Ishikawa (cell line): Measurements from ENCODE around the gene ABCB8.
A peak's percentile ranks its signal among the peaks of the same experiment; 100 is the strongest.

Experiments
- CEBPB ChIP-seq: IDR thresholded peaks from 2 replicates; pipeline ENCODE4 v1.6.1; 2012
- CREB1 ChIP-seq: IDR thresholded peaks from 2 replicates; pipeline ENCODE4 v1.6.1; 2012; ENCODE audit warnings: low read depth
- EGR1 ChIP-seq: IDR thresholded peaks from 2 replicates; pipeline ENCODE4 v1.6.1; 2012
- EP300 ChIP-seq: IDR thresholded peaks from 2 replicates; pipeline ENCODE4 v1.6.1; 2012; ENCODE audit warnings: borderline replicate concordance
- FOXM1 ChIP-seq: IDR thresholded peaks from 2 replicates; pipeline ENCODE4 v1.6.1; 2012; ENCODE audit warnings: low read depth, borderline replicate concordance
- MAX ChIP-seq: IDR thresholded peaks from 2 replicates; pipeline ENCODE4 v1.6.1; 2012
- NFIC ChIP-seq: IDR thresholded peaks from 2 replicates; pipeline ENCODE4 v1.6.1; 2012
- RAD21 ChIP-seq: IDR thresholded peaks from 2 replicates; pipeline ENCODE4 v1.6.1; 2012; ENCODE audit warnings: low read depth
- TAF1 ChIP-seq: IDR thresholded peaks from 2 replicates; pipeline ENCODE4 v1.6.1; 2012; ENCODE audit warnings: low read depth, mild to moderate bottlenecking
- TCF12 ChIP-seq: IDR thresholded peaks from 2 replicates; pipeline ENCODE4 v1.6.1; 2012; ENCODE audit warnings: low read depth
- TEAD4 ChIP-seq: IDR thresholded peaks from 2 replicates; pipeline ENCODE4 v1.6.1; 2012
- YY1 ChIP-seq: IDR thresholded peaks from 2 replicates; pipeline ENCODE4 v1.6.1; 2012; ENCODE audit warnings: low read depth
- ZBTB7A ChIP-seq: IDR thresholded peaks from 2 replicates; pipeline ENCODE4 v1.6.1; 2012; ENCODE audit warnings: low read depth
- TF ChIP-seq, protein P1 (sequence below): IDR thresholded peaks from 2 replicates; pipeline ENCODE4 v1.6.1; 2012; ENCODE audit warnings: low read depth, mild to moderate bottlenecking
- TF ChIP-seq, protein P2 (sequence below): IDR thresholded peaks from 2 replicates; pipeline ENCODE4 v1.6.1; 2012

ABCB8 gene

GRCh38 chr7:151057506-151057988 lies 29.3 kb downstream of the ABCB8 start, which contains the start of gene CDK5:
Gene CDK5 (minus strand): TSS chr7:151057897. CDS start chr7:151057848, 49 bp downstream.
- no peak for TF ChIP-seq TCF12

DNA sequence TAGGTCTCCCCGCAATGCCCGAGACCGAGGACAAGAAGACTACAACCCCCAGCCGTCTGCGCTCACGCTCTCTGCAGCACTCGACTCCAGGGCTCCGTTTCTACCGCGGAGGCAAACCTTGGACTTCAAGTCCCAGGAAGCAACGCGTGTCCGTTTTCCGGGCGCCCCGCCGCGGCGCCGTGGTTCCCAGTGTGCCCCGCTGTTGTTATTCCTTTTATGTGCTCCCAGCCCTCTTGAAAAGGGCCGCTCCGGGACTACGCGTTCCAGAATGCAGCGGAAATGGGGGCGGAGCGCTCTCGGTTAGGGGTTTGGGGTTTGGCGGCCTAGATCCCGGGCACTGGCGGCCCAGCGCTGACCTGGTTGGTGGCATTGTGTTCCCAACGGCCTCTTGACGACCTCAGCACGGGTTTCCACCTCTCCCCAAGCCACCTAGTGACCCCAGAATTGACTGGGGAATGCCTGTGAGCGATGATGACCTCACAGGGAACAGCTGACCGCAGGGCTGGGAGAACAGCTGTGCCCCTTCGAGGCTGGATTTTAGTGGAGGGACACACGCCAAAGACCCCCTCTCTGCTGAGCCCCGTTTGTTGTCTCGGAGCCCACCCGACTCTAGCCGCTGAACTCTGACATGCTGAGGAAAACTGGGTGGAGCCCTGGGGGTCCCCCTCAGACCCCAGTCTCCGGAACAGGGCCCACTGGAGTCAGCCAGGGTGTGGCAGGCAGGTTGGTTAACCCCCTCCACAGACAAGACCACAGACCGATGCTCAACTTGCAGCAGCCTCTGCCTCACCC lies 29.9 kb downstream of the ABCB8 start:
- TF ChIP-seq YY1: peak; percentile 66; the same call in 1 of the 2 replicates
- TF ChIP-seq, protein P1, sequence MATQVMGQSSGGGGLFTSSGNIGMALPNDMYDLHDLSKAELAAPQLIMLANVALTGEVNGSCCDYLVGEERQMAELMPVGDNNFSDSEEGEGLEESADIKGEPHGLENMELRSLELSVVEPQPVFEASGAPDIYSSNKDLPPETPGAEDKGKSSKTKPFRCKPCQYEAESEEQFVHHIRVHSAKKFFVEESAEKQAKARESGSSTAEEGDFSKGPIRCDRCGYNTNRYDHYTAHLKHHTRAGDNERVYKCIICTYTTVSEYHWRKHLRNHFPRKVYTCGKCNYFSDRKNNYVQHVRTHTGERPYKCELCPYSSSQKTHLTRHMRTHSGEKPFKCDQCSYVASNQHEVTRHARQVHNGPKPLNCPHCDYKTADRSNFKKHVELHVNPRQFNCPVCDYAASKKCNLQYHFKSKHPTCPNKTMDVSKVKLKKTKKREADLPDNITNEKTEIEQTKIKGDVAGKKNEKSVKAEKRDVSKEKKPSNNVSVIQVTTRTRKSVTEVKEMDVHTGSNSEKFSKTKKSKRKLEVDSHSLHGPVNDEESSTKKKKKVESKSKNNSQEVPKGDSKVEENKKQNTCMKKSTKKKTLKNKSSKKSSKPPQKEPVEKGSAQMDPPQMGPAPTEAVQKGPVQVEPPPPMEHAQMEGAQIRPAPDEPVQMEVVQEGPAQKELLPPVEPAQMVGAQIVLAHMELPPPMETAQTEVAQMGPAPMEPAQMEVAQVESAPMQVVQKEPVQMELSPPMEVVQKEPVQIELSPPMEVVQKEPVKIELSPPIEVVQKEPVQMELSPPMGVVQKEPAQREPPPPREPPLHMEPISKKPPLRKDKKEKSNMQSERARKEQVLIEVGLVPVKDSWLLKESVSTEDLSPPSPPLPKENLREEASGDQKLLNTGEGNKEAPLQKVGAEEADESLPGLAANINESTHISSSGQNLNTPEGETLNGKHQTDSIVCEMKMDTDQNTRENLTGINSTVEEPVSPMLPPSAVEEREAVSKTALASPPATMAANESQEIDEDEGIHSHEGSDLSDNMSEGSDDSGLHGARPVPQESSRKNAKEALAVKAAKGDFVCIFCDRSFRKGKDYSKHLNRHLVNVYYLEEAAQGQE: no peak
- TF ChIP-seq EGR1: no peak
- TF ChIP-seq, protein P2, sequence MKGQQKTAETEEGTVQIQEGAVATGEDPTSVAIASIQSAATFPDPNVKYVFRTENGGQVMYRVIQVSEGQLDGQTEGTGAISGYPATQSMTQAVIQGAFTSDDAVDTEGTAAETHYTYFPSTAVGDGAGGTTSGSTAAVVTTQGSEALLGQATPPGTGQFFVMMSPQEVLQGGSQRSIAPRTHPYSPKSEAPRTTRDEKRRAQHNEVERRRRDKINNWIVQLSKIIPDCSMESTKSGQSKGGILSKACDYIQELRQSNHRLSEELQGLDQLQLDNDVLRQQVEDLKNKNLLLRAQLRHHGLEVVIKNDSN: peak; percentile 57
- peak; percentile 48 for TF ChIP-seq TAF1
- TF ChIP-seq EP300: no peak; the same call in 1 of the 2 replicates
- TF ChIP-seq NFIC: peak; percentile 37; the same call in 1 of the 2 replicates
- peak; percentile 25 for TF ChIP-seq TEAD4
- no peak for TF ChIP-seq RAD21
- TF ChIP-seq CEBPB: no peak
- TF ChIP-seq ZBTB7A: peak; percentile 91; the same call in 1 of the 2 replicates
- no peak for TF ChIP-seq FOXM1
- TF ChIP-seq MAX: peak; percentile 49; the same call in 1 of the 2 replicates
- TF ChIP-seq TCF12: peak; percentile 70
- peak; percentile 28; the same call in 1 of the 2 replicates for TF ChIP-seq CREB1

DNA sequence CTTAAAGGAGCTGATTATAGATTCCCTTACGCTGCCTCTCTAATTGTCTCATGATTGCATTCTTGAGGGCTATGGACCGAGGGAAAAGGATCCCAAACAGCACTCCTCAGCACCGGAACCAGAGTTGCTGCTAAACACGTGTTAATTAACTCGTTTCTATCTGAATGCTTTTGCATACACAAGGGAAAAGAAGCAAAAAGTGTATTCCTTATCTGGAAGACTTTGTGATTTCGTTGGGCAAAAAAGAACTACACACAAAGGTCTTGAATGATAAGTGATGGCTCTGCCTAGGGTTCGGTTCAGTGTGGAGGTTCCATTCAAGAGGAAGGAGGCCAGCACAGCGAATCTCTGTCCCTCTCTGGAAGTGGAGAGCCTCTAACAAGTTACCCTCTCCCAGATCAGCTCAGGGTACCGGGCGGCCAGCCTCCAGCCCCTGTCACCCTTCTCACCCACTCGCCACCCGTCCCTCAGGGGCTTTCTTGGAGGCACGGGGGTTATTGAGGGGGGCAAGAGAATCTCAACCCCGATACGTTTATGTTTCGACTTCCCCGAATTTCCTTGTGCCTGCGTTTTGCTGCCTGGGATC lies 30.6 kb downstream of the ABCB8 start:
- TF ChIP-seq EGR1 (no peak), MAX (peak; percentile 36; the same call in 1 of the 2 replicates)
- TF ChIP-seq, protein P1: no peak

DNA sequence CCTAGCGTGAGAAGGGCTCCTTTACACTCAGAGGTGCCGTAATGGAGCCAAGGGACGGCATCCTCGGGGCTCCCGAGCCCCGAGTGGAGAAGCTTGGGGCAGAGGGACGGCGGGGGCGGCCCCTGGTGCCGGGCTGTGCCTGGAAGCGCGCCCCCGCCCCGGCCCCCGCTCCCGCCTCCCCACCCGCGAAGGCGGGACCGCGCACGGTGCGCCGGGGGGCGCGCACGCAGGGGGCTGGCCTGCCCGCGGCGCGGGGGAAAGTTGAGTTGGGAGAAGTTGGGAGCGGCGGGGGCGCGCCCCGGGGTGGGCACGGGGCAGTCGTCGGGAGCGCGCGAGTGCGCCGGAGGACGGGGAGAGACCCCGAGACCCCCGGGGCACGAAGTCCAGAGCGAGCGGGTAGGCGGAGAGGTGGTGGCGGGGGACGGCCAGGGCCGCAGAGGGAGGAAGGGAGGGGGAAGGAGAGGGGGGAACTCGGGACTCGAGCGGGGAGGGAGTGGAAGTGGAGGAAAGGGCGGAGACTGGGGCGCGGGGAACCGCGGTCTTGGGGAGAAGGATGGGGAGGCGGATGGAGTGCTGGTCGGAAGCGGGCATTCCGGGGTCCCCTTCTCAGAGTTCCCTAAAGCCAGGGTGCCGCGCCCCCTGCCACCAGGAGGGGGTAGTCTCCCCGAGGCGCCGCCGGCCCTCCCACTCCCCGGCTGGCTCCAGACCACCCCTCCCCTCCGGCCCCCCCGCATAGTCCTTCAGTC lies 31.3 kb downstream of the ABCB8 start, which contains the start of gene SLC4A2:
Gene SLC4A2 (plus strand): TSS at position 223 of the 746 bp plus-strand sequence. CDS start 2,399 bp downstream, outside the sequence.
- no peak for TF ChIP-seq YY1
- peak; percentile 37; the same call in 1 of the 2 replicates for TF ChIP-seq TAF1
- TF ChIP-seq, protein P2: no peak
- peak; percentile 35 for TF ChIP-seq EGR1
- TF ChIP-seq TCF12: no peak
- TF ChIP-seq ZBTB7A: peak; percentile 96
- no peak for TF ChIP-seq EP300
- TF ChIP-seq MAX: no peak

- TF ChIP-seq EGR1 (no peak), NFIC (no peak), EP300 (no peak)
Measured at GRCh38 chr7:151060113-151060415, 31.8 kb downstream of the ABCB8 start.
